ENCODE results near the gene F10. TPM values are rescaled to one million over a fixed set of nuclear protein-coding genes. Genes with fewer than 3 reads are reported as not detected.
"Not testable (repeated sequence)": the region's sequence is repeated elsewhere in the genome, so short reads cannot be mapped to it uniquely, and the experiment has no call there.

Gene F10
- total RNA-seq, 1 experiment from 2014 or later, result not detected

DNA sequence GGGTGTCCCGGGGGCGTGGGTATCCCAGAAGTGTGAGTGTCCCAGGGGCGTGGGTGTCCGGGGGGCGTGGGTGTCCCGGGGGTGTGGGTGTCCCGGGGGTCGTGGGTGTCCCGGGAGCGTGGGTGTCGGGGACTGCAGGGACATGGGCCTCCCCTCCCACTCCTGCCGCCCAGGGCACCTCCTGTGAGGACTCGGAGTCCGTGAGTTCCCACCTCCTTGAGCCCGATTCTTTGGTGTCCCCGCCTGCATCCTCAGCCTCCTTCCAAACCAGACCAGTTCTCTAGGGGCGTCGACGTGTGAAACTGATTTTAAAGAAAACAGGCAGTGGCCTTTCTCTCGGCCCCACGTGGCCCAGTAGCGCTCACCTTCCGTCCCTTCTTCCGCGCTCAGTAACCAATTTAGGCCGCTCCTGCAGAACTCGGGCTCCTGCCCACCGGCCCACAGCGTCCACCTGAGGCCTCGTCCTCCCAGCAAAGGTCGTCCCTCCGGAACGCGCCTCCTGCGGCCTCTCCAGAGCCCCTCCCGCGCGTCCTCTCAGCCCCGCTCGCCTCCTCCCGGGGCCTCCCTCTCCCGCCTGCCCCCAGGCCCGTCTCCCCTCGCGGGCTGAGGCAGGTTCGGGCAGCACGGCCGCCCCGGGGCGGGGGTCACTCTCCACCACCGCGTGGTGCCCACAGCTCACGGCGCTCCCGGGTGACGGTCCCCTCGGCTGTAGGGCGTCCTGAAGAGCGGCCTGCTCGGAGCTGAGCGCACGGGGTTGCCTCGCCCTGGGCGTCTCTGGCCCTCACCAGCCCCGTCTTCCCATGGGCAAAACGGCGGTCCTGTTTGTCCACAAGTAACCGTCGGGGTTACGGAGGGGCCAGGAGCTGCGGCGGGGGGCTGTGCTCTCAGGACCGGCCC lies 13.2 kb upstream of the F10 start:
- BruUV-seq (replicated peaks), result no TSS peak
- Histone ChIP-seq H3K4me3 (ENCODE audit: low read depth, low read length, poor library complexity, severe bottlenecking) (no peak overlapping the region), H3K4me1 (ENCODE audit: insufficient read depth, low read length, poor library complexity, severe bottlenecking) (no peaks in the 10 kb centered on the region), H3K27ac (ENCODE audit: low read depth, low read length, poor library complexity, severe bottlenecking) (no peak overlapping the region), H3K9me3 (ENCODE audit: low read depth, low read length, poor library complexity, severe bottlenecking) (no peaks in the 10 kb centered on the region), H3K36me3 (ENCODE audit: insufficient read depth, low read length, poor library complexity, severe bottlenecking) (no peaks in the 10 kb centered on the region), H3K27me3 (replicated peaks; ENCODE audit: insufficient read depth, low read depth, low read length, poor library complexity) (peaks cover 19% of the 10 kb centered on the region)
- POLR2A ChIA-PET (ENCODE audit: low non-redundant PET), result no interaction called here
- no peak for DNase-seq (ENCODE audit: low spot score)
- intact Hi-C loops (cut with micrococcal nuclease; ENCODE audit: unreplicated experiment), result no loop called here
- TF ChIP-seq EZH2 (IDR thresholded peaks at IDR 0.05; ENCODE audit: borderline replicate concordance, low read depth, low read length, poor library complexity, severe bottlenecking), result no peak
- TF ChIP-seq, protein P1, sequence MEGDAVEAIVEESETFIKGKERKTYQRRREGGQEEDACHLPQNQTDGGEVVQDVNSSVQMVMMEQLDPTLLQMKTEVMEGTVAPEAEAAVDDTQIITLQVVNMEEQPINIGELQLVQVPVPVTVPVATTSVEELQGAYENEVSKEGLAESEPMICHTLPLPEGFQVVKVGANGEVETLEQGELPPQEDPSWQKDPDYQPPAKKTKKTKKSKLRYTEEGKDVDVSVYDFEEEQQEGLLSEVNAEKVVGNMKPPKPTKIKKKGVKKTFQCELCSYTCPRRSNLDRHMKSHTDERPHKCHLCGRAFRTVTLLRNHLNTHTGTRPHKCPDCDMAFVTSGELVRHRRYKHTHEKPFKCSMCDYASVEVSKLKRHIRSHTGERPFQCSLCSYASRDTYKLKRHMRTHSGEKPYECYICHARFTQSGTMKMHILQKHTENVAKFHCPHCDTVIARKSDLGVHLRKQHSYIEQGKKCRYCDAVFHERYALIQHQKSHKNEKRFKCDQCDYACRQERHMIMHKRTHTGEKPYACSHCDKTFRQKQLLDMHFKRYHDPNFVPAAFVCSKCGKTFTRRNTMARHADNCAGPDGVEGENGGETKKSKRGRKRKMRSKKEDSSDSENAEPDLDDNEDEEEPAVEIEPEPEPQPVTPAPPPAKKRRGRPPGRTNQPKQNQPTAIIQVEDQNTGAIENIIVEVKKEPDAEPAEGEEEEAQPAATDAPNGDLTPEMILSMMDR (conservative IDR thresholded peaks at IDR 0.05; ENCODE audit: low read depth, low read length), result no peak
- CTCF ChIA-PET, result no interaction called here

DNA sequence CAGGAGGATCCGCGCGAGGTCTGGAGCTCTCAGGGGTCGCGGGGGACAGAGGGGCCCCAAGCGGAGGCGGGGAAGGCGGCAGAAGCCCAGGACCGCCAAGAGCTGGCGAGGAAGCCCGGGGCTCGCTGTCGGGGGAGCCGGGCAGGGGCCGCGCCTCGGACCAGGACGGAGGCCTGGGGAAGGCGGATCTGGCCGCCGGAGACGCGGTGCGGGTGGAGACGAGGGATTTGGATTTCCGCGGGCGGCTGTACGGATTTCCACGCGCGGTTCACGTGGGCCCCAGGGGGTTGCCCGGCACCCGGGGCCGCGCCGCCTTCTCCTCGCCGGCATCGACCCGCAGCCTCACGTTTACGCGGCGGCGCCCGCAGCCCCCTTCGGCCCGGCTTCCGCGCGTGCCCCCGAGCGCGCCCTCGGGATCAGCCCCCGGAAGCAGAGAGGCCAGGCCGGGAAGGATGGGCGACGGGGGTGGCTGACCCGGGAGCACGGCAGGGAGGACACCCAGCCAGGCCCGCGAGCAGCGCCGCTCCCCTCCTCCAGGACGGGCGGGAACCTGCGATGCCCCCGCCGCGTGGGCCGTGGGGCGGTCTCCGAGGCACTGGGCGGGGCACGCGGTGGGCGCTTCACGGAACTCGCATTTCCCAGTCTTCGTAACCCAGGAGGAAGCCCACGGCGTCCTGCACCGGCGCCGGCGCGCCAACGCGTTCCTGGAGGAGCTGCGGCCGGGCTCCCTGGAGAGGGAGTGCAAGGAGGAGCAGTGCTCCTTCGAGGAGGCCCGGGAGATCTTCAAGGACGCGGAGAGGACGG lies 12.3 kb upstream of the F10 start:
- Histone ChIP-seq H3K27me3 (replicated peaks; ENCODE audit: insufficient read depth, low read depth, low read length, poor library complexity) (peaks cover 19% of the 10 kb centered on the region), H3K27ac (ENCODE audit: low read depth, low read length, poor library complexity, severe bottlenecking) (no peak overlapping the region), H3K9me3 (ENCODE audit: low read depth, low read length, poor library complexity, severe bottlenecking) (no peaks in the 10 kb centered on the region), H3K4me3 (ENCODE audit: low read depth, low read length, poor library complexity, severe bottlenecking) (peak overlapping the region; percentile 25), H3K4me1 (ENCODE audit: insufficient read depth, low read length, poor library complexity, severe bottlenecking) (no peaks in the 10 kb centered on the region), H3K36me3 (ENCODE audit: insufficient read depth, low read length, poor library complexity, severe bottlenecking) (no peaks in the 10 kb centered on the region)
- POLR2A ChIA-PET (ENCODE audit: low non-redundant PET), result no interaction called here
- peak; percentile 29 for DNase-seq (ENCODE audit: low spot score)
- CTCF ChIA-PET, result no interaction called here
- peak; percentile 84 for TF ChIP-seq EZH2 (IDR thresholded peaks at IDR 0.05; ENCODE audit: borderline replicate concordance, low read depth, low read length, poor library complexity, severe bottlenecking)
- TF ChIP-seq, protein P1 (conservative IDR thresholded peaks at IDR 0.05; ENCODE audit: low read depth, low read length), result no peak
- BruUV-seq (replicated peaks), result no TSS peak
- intact Hi-C loops (cut with micrococcal nuclease; ENCODE audit: unreplicated experiment), result no loop called here

DNA sequence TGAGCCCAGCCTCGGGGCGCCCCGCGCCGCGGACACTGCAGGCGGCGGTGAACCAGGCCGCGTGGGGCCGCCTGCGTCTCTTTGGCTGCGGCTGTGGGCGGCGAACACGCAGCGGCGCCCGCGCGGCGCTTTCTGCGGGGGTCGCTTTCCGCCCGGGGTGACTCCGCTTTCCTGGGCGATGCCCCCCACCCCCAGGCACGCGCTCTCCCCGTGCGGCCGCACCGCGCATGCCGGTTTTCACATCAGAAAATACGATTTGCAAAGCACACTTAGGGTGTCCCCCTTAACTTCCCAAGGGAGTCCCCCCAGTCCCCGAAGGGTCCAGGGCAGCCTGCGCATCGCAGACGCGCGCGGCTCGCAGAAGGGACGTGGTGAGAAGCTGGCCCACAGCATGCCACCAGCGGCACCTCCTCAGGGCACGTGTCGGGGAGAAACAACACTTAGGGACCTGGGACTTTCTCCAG lies 11.7 kb upstream of the F10 start:
- Histone ChIP-seq H3K27me3 (replicated peaks; ENCODE audit: insufficient read depth, low read depth, low read length, poor library complexity) (peaks cover 19% of the 10 kb centered on the region), H3K9me3 (ENCODE audit: low read depth, low read length, poor library complexity, severe bottlenecking) (no peaks in the 10 kb centered on the region), H3K36me3 (ENCODE audit: insufficient read depth, low read length, poor library complexity, severe bottlenecking) (no peaks in the 10 kb centered on the region), H3K4me3 (ENCODE audit: low read depth, low read length, poor library complexity, severe bottlenecking) (peak overlapping the region; percentile 25), H3K4me1 (ENCODE audit: insufficient read depth, low read length, poor library complexity, severe bottlenecking) (no peaks in the 10 kb centered on the region), H3K27ac (ENCODE audit: low read depth, low read length, poor library complexity, severe bottlenecking) (no peak overlapping the region)
- DNase-seq (ENCODE audit: low spot score), result no peak
- TF ChIP-seq, protein P1 (conservative IDR thresholded peaks at IDR 0.05; ENCODE audit: low read depth, low read length), result no peak
- TF ChIP-seq EZH2 (IDR thresholded peaks at IDR 0.05; ENCODE audit: borderline replicate concordance, low read depth, low read length, poor library complexity, severe bottlenecking), result peak; percentile 47
- CTCF ChIA-PET, result no interaction called here
- no TSS peak for BruUV-seq (replicated peaks)
- POLR2A ChIA-PET (ENCODE audit: low non-redundant PET), result no interaction called here
- intact Hi-C loops (cut with micrococcal nuclease; ENCODE audit: unreplicated experiment), result no loop called here

DNA sequence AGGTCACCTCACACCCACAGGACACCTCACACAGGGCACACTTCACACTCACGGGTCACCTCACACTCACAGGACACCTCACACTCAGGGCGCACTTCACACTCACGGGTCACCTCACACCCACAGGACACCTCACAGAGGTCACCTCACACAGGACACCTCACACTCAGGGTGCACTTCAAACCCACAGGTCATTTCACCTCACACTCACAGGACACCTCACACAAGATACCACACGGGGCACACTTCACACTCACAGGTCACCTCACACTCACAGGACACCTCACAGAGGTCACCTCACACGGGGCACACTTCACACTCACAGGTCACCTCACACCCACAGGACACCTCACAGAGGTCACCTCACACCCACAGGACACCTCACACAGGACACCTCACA lies 10.8 kb upstream of the F10 start:
- CTCF ChIA-PET; intact Hi-C loops (cut with micrococcal nuclease; ENCODE audit: unreplicated experiment); H3K27ac ChIP-seq (ENCODE audit: low read depth, low read length, poor library complexity, severe bottlenecking); POLR2A ChIA-PET (ENCODE audit: low non-redundant PET); BruUV-seq (replicated peaks); DNase-seq (ENCODE audit: low spot score); H3K4me1 ChIP-seq (ENCODE audit: insufficient read depth, low read length, poor library complexity, severe bottlenecking); H3K9me3 ChIP-seq (ENCODE audit: low read depth, low read length, poor library complexity, severe bottlenecking); H3K36me3 ChIP-seq (ENCODE audit: insufficient read depth, low read length, poor library complexity, severe bottlenecking); H3K4me3 ChIP-seq (ENCODE audit: low read depth, low read length, poor library complexity, severe bottlenecking): not testable (repeated sequence)
- peaks cover 19% of the 10 kb centered on the region for H3K27me3 ChIP-seq (replicated peaks; ENCODE audit: insufficient read depth, low read depth, low read length, poor library complexity)

DNA sequence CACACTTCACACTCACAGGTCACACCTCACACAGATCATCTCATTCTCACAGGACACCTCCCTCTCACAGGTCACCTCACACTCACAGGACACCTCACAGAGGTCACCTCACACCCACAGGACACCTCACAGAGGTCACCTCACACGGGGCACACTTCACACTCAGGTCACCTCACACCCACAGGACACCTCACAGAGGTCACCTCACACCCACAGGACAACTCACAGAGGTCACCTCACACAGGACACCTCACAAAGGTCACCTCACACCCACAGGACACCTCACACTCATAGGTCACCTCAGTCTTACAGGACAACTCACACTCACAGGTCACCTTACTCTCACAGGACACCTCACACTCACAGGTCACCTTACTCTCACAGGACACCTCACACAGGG lies 10.1 kb upstream of the F10 start:
- intact Hi-C loops (cut with micrococcal nuclease; ENCODE audit: unreplicated experiment); POLR2A ChIA-PET (ENCODE audit: low non-redundant PET); H3K4me1 ChIP-seq (ENCODE audit: insufficient read depth, low read length, poor library complexity, severe bottlenecking); H3K4me3 ChIP-seq (ENCODE audit: low read depth, low read length, poor library complexity, severe bottlenecking); H3K27ac ChIP-seq (ENCODE audit: low read depth, low read length, poor library complexity, severe bottlenecking); CTCF ChIA-PET; H3K36me3 ChIP-seq (ENCODE audit: insufficient read depth, low read length, poor library complexity, severe bottlenecking); BruUV-seq (replicated peaks); DNase-seq (ENCODE audit: low spot score); H3K9me3 ChIP-seq (ENCODE audit: low read depth, low read length, poor library complexity, severe bottlenecking): not testable (repeated sequence)
- H3K27me3 ChIP-seq (replicated peaks; ENCODE audit: insufficient read depth, low read depth, low read length, poor library complexity), result peaks cover 19% of the 10 kb centered on the region

Data from A673 (cell line).